WTC11 (cell line): ENCODE data around the gene LPAR2.

ENCODE experiments used
- NFYB ChIP-seq: sonication (generic); formaldehyde crosslinking; conservative IDR thresholded peaks from 2 replicates; pipeline ENCODE4 v1.8.0; 2022; ENCODE audit warnings: low read depth, missing genetic modification reagents
- TEAD4 ChIP-seq: sonication (generic); formaldehyde crosslinking; IDR thresholded peaks from 2 replicates; pipeline ENCODE4 v1.8.0; 2022; ENCODE audit warnings: mild to moderate bottlenecking, missing genetic modification reagents
- TF ChIP-seq, protein P1 (sequence below): sonication (generic); formaldehyde crosslinking; IDR thresholded peaks from 2 replicates; pipeline ENCODE4 v1.8.0; 2022; ENCODE audit warnings: mild to moderate bottlenecking, missing genetic modification reagents
- TF ChIP-seq, protein P2 (sequence below): sonication (generic); formaldehyde crosslinking; IDR thresholded peaks from 2 replicates; pipeline ENCODE4 v1.8.1; 2022; ENCODE audit warnings: low read depth, mild to moderate bottlenecking, moderate library complexity, missing genetic modification reagents, borderline replicate concordance

DNA sequence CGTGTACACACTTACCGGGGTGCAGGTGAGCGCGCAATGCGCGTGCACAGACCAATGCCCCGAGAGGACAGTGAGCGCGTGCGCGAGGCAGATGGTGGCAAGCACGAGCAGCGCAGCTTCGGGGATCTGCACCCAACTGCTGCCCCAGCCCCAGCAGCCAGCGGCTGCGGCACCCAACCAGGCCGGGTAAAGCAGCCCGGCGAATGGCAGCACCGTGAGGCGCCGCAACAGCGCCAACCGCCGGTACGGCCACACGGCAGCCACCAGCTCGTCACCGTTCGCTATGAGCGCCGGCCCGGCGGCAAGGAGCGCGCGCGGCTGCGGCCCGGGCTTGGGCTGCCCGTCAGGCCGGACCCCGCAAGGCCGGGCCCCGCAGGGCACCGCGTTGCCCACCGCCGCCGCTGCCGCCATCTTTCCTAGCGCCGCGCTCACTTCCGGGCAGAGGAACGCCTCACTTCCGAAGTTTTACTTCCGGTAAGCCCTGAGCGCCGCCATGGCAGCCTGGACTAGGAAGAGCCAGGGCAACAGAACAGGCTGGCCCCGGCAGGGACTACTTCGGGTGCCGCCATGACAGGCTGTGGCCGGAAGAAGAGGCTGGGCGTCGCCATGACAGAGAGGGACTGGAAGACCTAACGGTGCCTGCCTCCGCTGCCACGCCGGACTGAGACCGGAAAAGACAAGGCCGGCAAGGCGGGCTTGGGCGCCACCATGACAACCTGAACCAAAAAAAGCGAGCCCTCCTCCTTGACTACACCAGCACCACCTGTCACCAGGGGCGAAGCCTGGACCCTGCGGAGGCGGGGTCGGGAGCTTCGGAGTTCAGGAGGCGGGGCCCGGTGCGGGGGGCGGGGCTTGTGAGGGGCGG, 35.5 kb upstream of the LPAR2 start, which contains the start of gene ATP13A1:
- TF ChIP-seq TEAD4 (CRISPR knock-in tag) (no peak; the same call in 1 of the 2 replicates), NFYB (CRISPR knock-in tag) (no peak)
- TF ChIP-seq, protein P1, sequence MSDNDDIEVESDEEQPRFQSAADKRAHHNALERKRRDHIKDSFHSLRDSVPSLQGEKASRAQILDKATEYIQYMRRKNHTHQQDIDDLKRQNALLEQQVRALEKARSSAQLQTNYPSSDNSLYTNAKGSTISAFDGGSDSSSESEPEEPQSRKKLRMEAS (CRISPR knock-in tag), result peak; percentile 63
- TF ChIP-seq, protein P2, sequence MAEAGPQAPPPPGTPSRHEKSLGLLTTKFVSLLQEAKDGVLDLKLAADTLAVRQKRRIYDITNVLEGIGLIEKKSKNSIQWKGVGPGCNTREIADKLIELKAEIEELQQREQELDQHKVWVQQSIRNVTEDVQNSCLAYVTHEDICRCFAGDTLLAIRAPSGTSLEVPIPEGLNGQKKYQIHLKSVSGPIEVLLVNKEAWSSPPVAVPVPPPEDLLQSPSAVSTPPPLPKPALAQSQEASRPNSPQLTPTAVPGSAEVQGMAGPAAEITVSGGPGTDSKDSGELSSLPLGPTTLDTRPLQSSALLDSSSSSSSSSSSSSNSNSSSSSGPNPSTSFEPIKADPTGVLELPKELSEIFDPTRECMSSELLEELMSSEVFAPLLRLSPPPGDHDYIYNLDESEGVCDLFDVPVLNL (CRISPR knock-in tag), result no peak
